Fibroblast of upper back skin (primary cell): ENCODE measurements around the gene USP25.

Source experiments
- DNase-seq: peaks from one replicate; pipeline ENCODE4 v3.0.0-alpha.2; 2013

USP25 gene

GRCh38 chr21:15766952-15767603 lies 37.3 kb downstream of the USP25 start:
- no peak for DNase-seq

- peak; percentile 31 for DNase-seq
Observed at GRCh38 chr21:15768045-15768601, 38.3 kb downstream of the USP25 start.

GRCh38 chr21:15768853-15769252 lies 39.1 kb downstream of the USP25 start:
- DNase-seq, result no peak

GRCh38 chr21:15771311-15771710 lies 41.5 kb downstream of the USP25 start:
- DNase-seq, result no peak

GRCh38 chr21:15772654-15773053 lies 42.9 kb downstream of the USP25 start:
- DNase-seq, result peak; percentile 42

- peak; percentile 73 for DNase-seq
Observed at GRCh38 chr21:15774590-15774989, 44.8 kb downstream of the USP25 start.

- DNase-seq, result no peak
Observed at GRCh38 chr21:15775291-15775690, 45.5 kb downstream of the USP25 start.

- DNase-seq, result peak; percentile 88
Observed at GRCh38 chr21:15775981-15776380, 46.2 kb downstream of the USP25 start.

GRCh38 chr21:15776818-15777217 lies 47.0 kb downstream of the USP25 start:
- no peak for DNase-seq

GRCh38 chr21:15781986-15782385 lies 52.2 kb downstream of the USP25 start:
- no peak for DNase-seq

GRCh38 chr21:15788847-15789523 lies 59.2 kb downstream of the USP25 start:
- peak; percentile 72 for DNase-seq

GRCh38 chr21:15793109-15793508 lies 63.3 kb downstream of the USP25 start:
- DNase-seq, result no peak

GRCh38 chr21:15793550-15794235 lies 63.9 kb downstream of the USP25 start:
- peak; percentile 27 for DNase-seq

GRCh38 chr21:15794277-15794912 lies 64.6 kb downstream of the USP25 start:
- no peak for DNase-seq

GRCh38 chr21:15795533-15795932 lies 65.8 kb downstream of the USP25 start:
- DNase-seq, result no peak

- no peak for DNase-seq
Observed at GRCh38 chr21:15797577-15798363, 68.0 kb downstream of the USP25 start.

GRCh38 chr21:15801352-15801863 lies 71.6 kb downstream of the USP25 start:
- no peak for DNase-seq

- no peak for DNase-seq
Observed at GRCh38 chr21:15804247-15805005, 74.6 kb downstream of the USP25 start.

GRCh38 chr21:15809065-15809464 lies 79.3 kb downstream of the USP25 start:
- DNase-seq, result no peak

- DNase-seq, result peak; percentile 68
Observed at GRCh38 chr21:15809818-15810217, 80.0 kb downstream of the USP25 start.

GRCh38 chr21:15815285-15815684 lies 85.5 kb downstream of the USP25 start:
- DNase-seq, result no peak
